ENCODE measurements around the gene PRRG2.
A peak's percentile ranks its signal among the peaks of the same experiment; 100 is the strongest.

The PRRG2 gene

DNA sequence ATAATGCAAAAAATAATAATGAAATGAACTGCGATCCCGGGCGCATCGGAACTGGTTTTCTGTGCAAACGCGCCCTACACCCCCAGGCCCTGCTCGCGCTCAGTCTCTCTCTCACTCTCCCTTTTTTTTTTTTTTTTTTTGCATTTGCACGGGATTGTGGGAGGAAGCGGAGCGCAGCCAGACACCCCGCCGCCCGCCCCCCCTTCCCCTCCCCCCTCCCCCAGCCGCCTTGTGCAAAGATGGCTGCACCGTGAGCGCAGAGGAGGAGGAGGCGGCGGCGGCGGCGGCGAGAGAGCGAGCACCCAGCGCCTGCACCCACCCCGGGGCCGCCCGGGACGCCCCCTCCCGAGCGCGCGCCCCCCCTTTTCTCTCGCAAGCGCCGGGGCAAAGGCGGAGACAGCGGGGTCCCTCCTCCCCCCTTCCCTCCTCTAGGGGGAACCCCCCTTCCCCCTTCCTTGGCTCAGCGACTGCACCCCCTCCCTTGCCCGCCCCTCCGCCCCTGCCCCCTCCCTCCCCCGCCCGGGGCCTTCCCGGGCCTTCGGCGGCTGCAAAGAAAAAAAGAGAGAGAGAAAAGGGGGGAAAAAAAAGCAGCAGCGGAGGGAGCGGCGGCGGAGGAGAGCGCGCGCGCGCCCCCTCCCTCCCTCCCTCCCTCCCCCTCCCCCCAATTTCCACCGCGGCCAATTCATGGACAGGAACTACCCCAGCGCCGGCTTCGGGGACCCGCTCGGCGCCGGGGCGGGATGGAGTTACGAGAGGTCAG lies 10.0 kb downstream of the PRRG2 start, which contains the start of gene PRR12:
Gene PRR12 (plus strand): TSS at position 212 of the 760 bp plus-strand sequence. CDS start 473 bp downstream, at position 685.
- Histone ChIP-seq H3K4me2 (ENCODE audit: low read length) (peak within 1 kb of the TSS; percentile 99), H3K36me3 (ENCODE audit: control insufficient read depth, low read length) (peaks cover 36% of the 10 kb centered on the region), H3K9me2 (replicated peaks; ENCODE audit: control insufficient read depth, low read length) (no peaks in the 10 kb centered on the region), H3K27me3 (ENCODE audit: control insufficient read depth, low read length) (peaks cover 4% of the 10 kb centered on the region; the same call in 1 of the 2 replicates), H3F3A (ENCODE audit: control insufficient read depth, insufficient read depth) (peaks cover 24% of the 10 kb centered on the region), H3K9me3 (ENCODE audit: control insufficient read depth, insufficient read depth, low read length) (no peaks in the 10 kb centered on the region), H4K20me1 (ENCODE audit: control insufficient read depth, insufficient read depth, low read depth, low read length) (no peaks in the 10 kb centered on the region; the same call in 1 of the 2 replicates), H3K27ac (ENCODE audit: low read depth, low read length) (peak within 1 kb of the TSS; percentile 100), H3K79me2 (ENCODE audit: control insufficient read depth, low read length) (peaks cover 50% of the 10 kb centered on the region), H3K4me1 (ENCODE audit: control insufficient read depth, low read length) (peaks cover 22% of the 10 kb centered on the region), H3K4me3 (ENCODE audit: low read length) (peak within 1 kb of the TSS; percentile 100)
- no peak for TF ChIP-seq EZH2phosphoT487 (IDR thresholded peaks at IDR 0.05; ENCODE audit: borderline replicate concordance, low read length)
- TF ChIP-seq, protein P1, sequence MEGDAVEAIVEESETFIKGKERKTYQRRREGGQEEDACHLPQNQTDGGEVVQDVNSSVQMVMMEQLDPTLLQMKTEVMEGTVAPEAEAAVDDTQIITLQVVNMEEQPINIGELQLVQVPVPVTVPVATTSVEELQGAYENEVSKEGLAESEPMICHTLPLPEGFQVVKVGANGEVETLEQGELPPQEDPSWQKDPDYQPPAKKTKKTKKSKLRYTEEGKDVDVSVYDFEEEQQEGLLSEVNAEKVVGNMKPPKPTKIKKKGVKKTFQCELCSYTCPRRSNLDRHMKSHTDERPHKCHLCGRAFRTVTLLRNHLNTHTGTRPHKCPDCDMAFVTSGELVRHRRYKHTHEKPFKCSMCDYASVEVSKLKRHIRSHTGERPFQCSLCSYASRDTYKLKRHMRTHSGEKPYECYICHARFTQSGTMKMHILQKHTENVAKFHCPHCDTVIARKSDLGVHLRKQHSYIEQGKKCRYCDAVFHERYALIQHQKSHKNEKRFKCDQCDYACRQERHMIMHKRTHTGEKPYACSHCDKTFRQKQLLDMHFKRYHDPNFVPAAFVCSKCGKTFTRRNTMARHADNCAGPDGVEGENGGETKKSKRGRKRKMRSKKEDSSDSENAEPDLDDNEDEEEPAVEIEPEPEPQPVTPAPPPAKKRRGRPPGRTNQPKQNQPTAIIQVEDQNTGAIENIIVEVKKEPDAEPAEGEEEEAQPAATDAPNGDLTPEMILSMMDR (IDR thresholded peaks at IDR 0.05; ENCODE audit: low read depth, low read length, poor library complexity, severe bottlenecking) = no peak

DNA sequence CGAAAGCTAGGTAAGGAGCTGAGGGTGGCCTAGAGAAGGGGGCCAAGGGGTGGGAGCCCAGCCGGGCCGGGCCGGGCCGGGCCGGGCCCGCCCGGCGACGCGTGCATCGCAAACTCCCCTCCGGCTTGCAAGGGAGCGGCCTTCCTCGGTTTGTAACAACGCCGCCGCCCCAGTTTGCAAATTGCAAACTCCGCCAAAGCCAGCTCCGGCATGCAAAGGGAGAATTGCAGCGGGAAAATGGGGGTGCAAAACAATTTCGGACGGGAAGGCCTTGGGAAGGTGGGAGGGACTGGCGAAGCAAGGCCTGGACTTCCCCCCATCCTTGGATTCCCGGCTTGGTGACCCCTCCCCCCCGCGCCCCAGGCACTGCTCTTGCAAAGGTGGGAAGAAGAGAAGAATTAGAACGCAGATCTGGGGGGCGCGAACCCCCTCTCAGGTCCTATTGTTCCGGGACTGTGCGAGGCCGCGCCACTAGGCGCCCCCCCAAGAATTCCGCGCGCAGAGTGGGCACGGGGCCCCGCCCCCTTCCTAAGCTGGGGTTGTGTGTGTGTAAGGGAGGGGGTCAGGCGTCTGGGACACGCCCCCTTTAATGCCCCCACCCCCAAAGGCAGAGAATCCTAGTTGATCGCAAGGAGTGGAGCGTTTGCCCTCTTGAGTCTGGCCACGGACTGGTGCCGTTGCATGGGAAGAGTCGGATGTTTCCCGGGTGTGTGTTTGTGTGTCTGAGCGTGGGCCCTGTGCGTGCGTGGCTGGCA lies 10.8 kb downstream of the PRRG2 start:
- Histone ChIP-seq H3K36me3 (ENCODE audit: control insufficient read depth, low read length) (peaks cover 42% of the 10 kb centered on the region), H3K79me2 (ENCODE audit: control insufficient read depth, low read length) (peaks cover 55% of the 10 kb centered on the region), H3F3A (ENCODE audit: control insufficient read depth, insufficient read depth) (peaks cover 24% of the 10 kb centered on the region), H3K4me3 (ENCODE audit: low read length) (peak overlapping the region; percentile 91), H4K20me1 (ENCODE audit: control insufficient read depth, insufficient read depth, low read depth, low read length) (no peaks in the 10 kb centered on the region; the same call in 1 of the 2 replicates), H3K27ac (ENCODE audit: low read depth, low read length) (peak overlapping the region; percentile 100), H3K27me3 (ENCODE audit: control insufficient read depth, low read length) (peaks cover 4% of the 10 kb centered on the region; the same call in 1 of the 2 replicates), H3K4me2 (ENCODE audit: low read length) (peak overlapping the region; percentile 85), H3K9me3 (ENCODE audit: control insufficient read depth, insufficient read depth, low read length) (no peaks in the 10 kb centered on the region), H3K9me2 (replicated peaks; ENCODE audit: control insufficient read depth, low read length) (no peaks in the 10 kb centered on the region), H3K4me1 (ENCODE audit: control insufficient read depth, low read length) (peaks cover 22% of the 10 kb centered on the region)
- TF ChIP-seq EZH2phosphoT487 (IDR thresholded peaks at IDR 0.05; ENCODE audit: borderline replicate concordance, low read length) = no peak
- TF ChIP-seq, protein P1 (IDR thresholded peaks at IDR 0.05; ENCODE audit: low read depth, low read length, poor library complexity, severe bottlenecking) = peak; percentile 16

DNA sequence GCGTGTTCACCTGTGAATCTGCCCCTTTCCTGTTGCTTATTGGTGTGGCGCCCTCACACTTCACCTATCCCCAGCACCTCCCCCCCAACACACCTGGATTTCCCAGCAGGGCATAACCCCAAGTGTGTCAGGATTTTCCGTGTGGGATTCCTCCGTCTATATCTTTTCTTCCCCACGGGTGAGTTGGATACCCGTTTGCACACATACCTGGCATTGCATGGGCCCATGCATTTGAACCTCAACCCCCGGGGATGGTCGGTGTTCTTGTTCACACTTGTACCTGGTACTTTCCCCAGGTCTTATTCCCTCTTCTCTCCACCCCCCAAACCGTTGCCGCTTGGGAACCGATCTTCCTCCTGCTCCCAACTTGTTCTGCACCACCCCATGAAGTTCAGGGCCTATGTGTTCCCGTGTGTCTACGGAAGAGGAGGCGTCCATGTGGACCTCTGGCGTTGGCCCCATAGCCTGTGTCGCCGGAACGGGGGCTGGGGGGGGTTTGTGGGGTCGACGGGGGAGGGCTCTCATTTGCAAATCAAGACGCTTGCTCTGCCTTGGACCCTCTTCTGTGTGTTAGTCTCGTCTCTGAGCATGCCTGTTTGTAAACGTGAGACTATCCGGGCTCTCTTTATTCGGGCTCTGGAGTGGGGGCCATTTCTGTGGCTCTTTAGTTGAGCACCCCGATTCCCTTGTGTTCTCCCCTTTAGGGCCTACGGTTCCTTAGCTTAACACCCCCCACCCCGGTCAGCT lies 11.5 kb downstream of the PRRG2 start:
- Histone ChIP-seq H3K27me3 (ENCODE audit: control insufficient read depth, low read length) (peaks cover 4% of the 10 kb centered on the region; the same call in 1 of the 2 replicates), H3F3A (ENCODE audit: control insufficient read depth, insufficient read depth) (peaks cover 24% of the 10 kb centered on the region), H3K9me2 (replicated peaks; ENCODE audit: control insufficient read depth, low read length) (no peaks in the 10 kb centered on the region), H3K4me3 (ENCODE audit: low read length) (peak overlapping the region; percentile 91), H3K27ac (ENCODE audit: low read depth, low read length) (peak overlapping the region; percentile 100), H3K36me3 (ENCODE audit: control insufficient read depth, low read length) (peaks cover 49% of the 10 kb centered on the region), H3K4me2 (ENCODE audit: low read length) (peak overlapping the region; percentile 85), H3K9me3 (ENCODE audit: control insufficient read depth, insufficient read depth, low read length) (no peaks in the 10 kb centered on the region), H3K79me2 (ENCODE audit: control insufficient read depth, low read length) (peaks cover 63% of the 10 kb centered on the region), H4K20me1 (ENCODE audit: control insufficient read depth, insufficient read depth, low read depth, low read length) (no peaks in the 10 kb centered on the region; the same call in 1 of the 2 replicates), H3K4me1 (ENCODE audit: control insufficient read depth, low read length) (peaks cover 22% of the 10 kb centered on the region)
- TF ChIP-seq EZH2phosphoT487 (IDR thresholded peaks at IDR 0.05; ENCODE audit: borderline replicate concordance, low read length) = no peak
- TF ChIP-seq, protein P1 (IDR thresholded peaks at IDR 0.05; ENCODE audit: low read depth, low read length, poor library complexity, severe bottlenecking) = no peak

Measured in DOHH2 (cell line).